HG03139 (cell line): ENCODE measurements around the gene CTNNA1.

ENCODE experiments used
- ATAC-seq: cut with Tn5 transposase; IDR thresholded peaks from one replicate; pipeline ENCODE4 v1.9.1; 2021; ENCODE audit not compliant: unreplicated experiment

CTNNA1 gene

GRCh38 chr5:138926688-138927448, 173.6 kb downstream of the CTNNA1 start:
- no peak for ATAC-seq

GRCh38 chr5:138927544-138927943, 174.3 kb downstream of the CTNNA1 start:
- ATAC-seq = no peak

GRCh38 chr5:138927979-138928378, 174.8 kb downstream of the CTNNA1 start:
- no peak for ATAC-seq

GRCh38 chr5:138929571-138929955, 176.3 kb downstream of the CTNNA1 start:
- no peak for ATAC-seq

GRCh38 chr5:138930371-138931097, 177.3 kb downstream of the CTNNA1 start:
- ATAC-seq = no peak

GRCh38 chr5:138932171-138932810, 179.1 kb downstream of the CTNNA1 start:
- no peak for ATAC-seq

GRCh38 chr5:138933522-138934290, 180.5 kb downstream of the CTNNA1 start:
- no peak for ATAC-seq

GRCh38 chr5:138934971-138935370, 181.7 kb downstream of the CTNNA1 start:
- ATAC-seq = no peak

GRCh38 chr5:138935466-138935865, 182.2 kb downstream of the CTNNA1 start:
- ATAC-seq = no peak

- no peak for ATAC-seq
Observed at GRCh38 chr5:138936225-138936967, 183.2 kb downstream of the CTNNA1 start.

- ATAC-seq = no peak
Observed at GRCh38 chr5:138936968-138937345, 183.7 kb downstream of the CTNNA1 start.

- no peak for ATAC-seq
Observed at GRCh38 chr5:138937392-138938387, 184.5 kb downstream of the CTNNA1 start.

- ATAC-seq = no peak
Observed at GRCh38 chr5:138938526-138938925, 185.3 kb downstream of the CTNNA1 start.

- no peak for ATAC-seq
Observed at GRCh38 chr5:138942066-138942465, 188.8 kb downstream of the CTNNA1 start.

GRCh38 chr5:138942861-138943260, 189.6 kb downstream of the CTNNA1 start:
- ATAC-seq = no peak

- ATAC-seq = no peak
Observed at GRCh38 chr5:138943599-138944173, 190.5 kb downstream of the CTNNA1 start.

- no peak for ATAC-seq
Observed at GRCh38 chr5:138944527-138945322, 191.5 kb downstream of the CTNNA1 start.
